GM12878 (cell line): ENCODE measurements around the gene PAM. TPM values are rescaled to one million over a fixed set of nuclear protein-coding genes. Genes with fewer than 3 reads are reported as not detected.

Source experiments
- ATAC-seq: fragments of 200-7000 bp; cut with Tn5 transposase; 3 replicates; pipeline ENCODE4 v1.9.1; 2020; ENCODE audit warnings: mild to moderate bottlenecking, moderate library complexity
- BruUV-seq: library from RNA; stranded (reverse); fragments of 400-500 nt; replicated peaks from 2 replicates; lab custom pipeline; 2021; lab: Mats Ljungman, UMichigan
- CTCF ChIA-PET: fragments of 300-600 bp; sonication (Branson Sonifier 250); formaldehyde crosslinking; extraction: SDS; loops from one replicate; lab custom pipeline; 2021; ENCODE audit warnings: inconsistent platforms; lab: Yijun Ruan, JAX
- POLR2A ChIA-PET: fragments of 350-600 bp; formaldehyde crosslinking; extraction: SDS; loops from one replicate; lab custom pipeline; 2021; ENCODE audit warnings: inconsistent platforms; lab: Charles Lee
- RAD21 ChIA-PET: fragments of 300-600 bp; sonication (Branson Sonifier 250); formaldehyde crosslinking; loops from one replicate; lab custom pipeline; 2023; ENCODE audit warnings: antibody characterized with exemption; ENCODE audit not compliant: unreplicated experiment; lab: Charles Lee
- SMC1A ChIA-PET: fragments of 300-600 bp; sonication (Branson Sonifier 250); formaldehyde crosslinking; loops from one replicate; lab custom pipeline; 2023; ENCODE audit not compliant: unreplicated experiment, uncharacterized antibody; lab: Charles Lee
- DNase-seq: peaks from one replicate; pipeline ENCODE4 v3.0.0-alpha.2; 2011; ENCODE audit warnings: low read depth, low spot score
- FAIRE-seq: peaks from 3 replicates; lab custom pipeline; 2011; peaks lifted over from hg19 to GRCh38; lab: Jason Lieb, UNC
- H2AFZ ChIP-seq: 2 replicates; pipeline ENCODE4 v1.6.0; 2011; ENCODE audit warnings: low read depth, low read length, control low read depth; ENCODE audit not compliant: control insufficient read depth
- H3K27ac ChIP-seq: 2 replicates; pipeline ENCODE4 v1.5.1; 2011; ENCODE audit warnings: control low read depth; ENCODE audit not compliant: control insufficient read depth, insufficient read depth
- H3K27me3 ChIP-seq, 2 experiments: replicated peaks in 1 of 2; 2 replicates each; pipeline versions ENCODE4 v1.6.0 to v1.6.1; 2011; ENCODE audit warnings: low read length in 1 of 2; ENCODE audit not compliant: control insufficient read depth in 2 of 2, insufficient read depth in 2 of 2
- H3K36me3 ChIP-seq, 2 experiments: 2 replicates each; pipeline ENCODE4 v1.5.1; 2011; ENCODE audit warnings: low read length in 1 of 2; ENCODE audit not compliant: control insufficient read depth in 2 of 2, insufficient read depth in 2 of 2
- H3K4me1 ChIP-seq: 2 replicates; pipeline ENCODE4 v1.6.1; 2011; ENCODE audit warnings: mild to moderate bottlenecking, low read length, moderate library complexity, mixed read lengths; ENCODE audit not compliant: control insufficient read depth, insufficient read depth
- H3K4me2 ChIP-seq: 2 replicates; pipeline ENCODE4 v1.6.0; 2011; ENCODE audit warnings: control low read depth; ENCODE audit not compliant: control insufficient read depth, insufficient read depth
- H3K4me3 ChIP-seq: fragments of 200-600 bp; sonication (generic); 2 replicates; pipeline ENCODE4 v1.5.1; 2016
- H3K79me2 ChIP-seq: 2 replicates; pipeline ENCODE4 v1.6.0; 2011; ENCODE audit warnings: low read length; ENCODE audit not compliant: control insufficient read depth, insufficient read depth
- H3K9ac ChIP-seq: 2 replicates; pipeline ENCODE4 v1.8.0; 2011; ENCODE audit warnings: low read length, control low read depth, mixed read lengths; ENCODE audit not compliant: control insufficient read depth, insufficient read depth
- H3K9me3 ChIP-seq: replicated peaks from 3 replicates; pipeline ENCODE4 v1.5.1; 2011; ENCODE audit warnings: mild to moderate bottlenecking, low read length; ENCODE audit not compliant: control insufficient read depth, insufficient read depth
- H4K20me1 ChIP-seq: 2 replicates; pipeline ENCODE4 v1.6.0; 2011; ENCODE audit not compliant: control insufficient read depth, insufficient read depth
- BRCA1 ChIP-seq: IDR thresholded peaks from 2 replicates; pipeline ENCODE4 v1.6.1; 2011; ENCODE audit warnings: low read depth, low read length, improper control_type of control experiment
- CBFB ChIP-seq: IDR thresholded peaks from 2 replicates; pipeline ENCODE4 v1.6.1; 2016; ENCODE audit warnings: antibody characterized with exemption, low read depth
- CBX5 ChIP-seq: sonication (generic); IDR thresholded peaks from 2 replicates; pipeline ENCODE4 v1.6.1; 2016; ENCODE audit warnings: low read depth, moderate library complexity, mild to moderate bottlenecking, inconsistent platforms
- E2F4 ChIP-seq: IDR thresholded peaks from 2 replicates; pipeline ENCODE4 v1.6.1; 2012; ENCODE audit warnings: low read depth, low read length, improper control_type of control experiment
- ELK1 ChIP-seq: IDR thresholded peaks from 2 replicates; pipeline ENCODE4 v1.6.1; 2012; ENCODE audit warnings: low read depth, low read length, improper control_type of control experiment
- HDGF ChIP-seq: fragments of 450-650 bp; IDR thresholded peaks from 2 replicates; pipeline ENCODE4 v1.6.1; 2016; ENCODE audit warnings: antibody characterized with exemption
- PBX3 ChIP-seq: IDR thresholded peaks from 2 replicates; pipeline ENCODE4 v1.6.1; 2011; ENCODE audit warnings: mild to moderate bottlenecking, low read depth, low read length, moderate library complexity; ENCODE audit not compliant: insufficient replicate concordance
- RAD21 ChIP-seq: IDR thresholded peaks from 2 replicates; pipeline ENCODE4 v1.6.1; 2011; ENCODE audit warnings: mild to moderate bottlenecking, low read depth, low read length, moderate library complexity; ENCODE audit not compliant: insufficient read depth
- RBBP5 ChIP-seq: fragments of 200-600 bp; sonication (generic); conservative IDR thresholded peaks from 2 replicates; pipeline ENCODE4 v1.6.1; 2016
- SKIL ChIP-seq: fragments of 450-650 bp; IDR thresholded peaks from 2 replicates; pipeline ENCODE4 v1.6.1; 2017; ENCODE audit warnings: mild to moderate bottlenecking, low read depth, inconsistent platforms; ENCODE audit not compliant: poor library complexity, severe bottlenecking
- SMC3 ChIP-seq: IDR thresholded peaks from 2 replicates; pipeline ENCODE4 v1.6.1; 2011; ENCODE audit warnings: low read length, improper control_type of control experiment, borderline replicate concordance
- SREBF1 ChIP-seq: IDR thresholded peaks from 2 replicates; pipeline ENCODE4 v1.6.1; 2012; ENCODE audit warnings: mild to moderate bottlenecking, low read length
- STAT1 ChIP-seq: fragments of 450-650 bp; conservative IDR thresholded peaks from 2 replicates; pipeline ENCODE4 v1.6.1; 2014; ENCODE audit warnings: antibody characterized with exemption, mild to moderate bottlenecking
- ZNF687 ChIP-seq: fragments of 450-650 bp; IDR thresholded peaks from 2 replicates; pipeline ENCODE4 v1.6.1; 2017; ENCODE audit warnings: mild to moderate bottlenecking, moderate library complexity
- WGBS: methylation state at CpG from one replicate; pipeline ENCODE4 v1.1.6; 2016; ENCODE audit warnings: low lambda C conversion rate; ENCODE audit not compliant: insufficient replicate concordance, insufficient coverage; ENCODE audit errors: missing lambda C conversion rate; 5-methylcytosine and 5-hydroxymethylcytosine counted together
- in situ Hi-C: fragments of 300-500 bp; cut with MboI; formaldehyde crosslinking; loops from 9 replicates; pipeline ENCODE4 v1.14.3; 2018; ENCODE audit warnings: mixed read lengths
- intact Hi-C: fragments of 100-400 bp; cut with micrococcal nuclease; formaldehyde crosslinking; loops from one replicate; pipeline ENCODE4 v1.14.2; 2022; ENCODE audit not compliant: unreplicated experiment
- polyA plus RNA-seq, 11 experiments: library from polyadenylated mRNA; depleted of rRNA in 4 of 11; unstranded in 6 of 11; stranded (reverse) in 5 of 11; fragments of >200 nt; fragmentation: Nextera tagmentation in 4 of 11; fragmentation: Illumina TruSeq in 1 of 11; extraction: Ambion mirVana in 4 of 11; extraction: Trizol in 1 of 11; gene quantifications; 1 replicate in 1 of 11; 2 replicates in 10 of 11; pipeline versions ENCODE4 v1.2.1 to v1.2.3, GENCODE V29; 2011 to 2016; ENCODE audit warnings: inconsistent platforms in 2 of 11, missing spikeins in 2 of 11, low read depth in 1 of 11
- total RNA-seq, 4 experiments: library from RNA; depleted of rRNA in 3 of 4; stranded (reverse); fragments of >200 nt in 3 of 4; fragmentation: Illumina TruSeq in 1 of 4; extraction: Trizol in 1 of 4; gene quantifications; 2 replicates each; pipeline versions ENCODE4 v1.2.1 to v1.2.3, GENCODE V29; 2013 to 2021

PAM gene
- total and polyA plus RNA-seq, 10 of the 15 experiments (the other 5 are each of a cell fraction or from before 2014, with no cell fraction given), result 5.5 to 72.5 (median 15.4) TPM

GRCh38 chr5:102737805-102738469 lies 17.2 kb upstream of the PAM start:
- no peaks in the 10 kb centered on the region for H4K20me1 ChIP-seq
- WGBS, result 38% methylated on average over 6 of the region's 7 CpGs
- H3K79me2 ChIP-seq, result no peaks in the 10 kb centered on the region
- H3K9ac ChIP-seq, result no peak overlapping the region
- no peak for ATAC-seq
- in situ Hi-C loops, result no loop called here
- BruUV-seq, result no TSS peak
- CTCF ChIA-PET, result no interaction called here
- no peak overlapping the region for H3K27ac ChIP-seq
- no peak overlapping the region for H3K4me3 ChIP-seq
- no peak for DNase-seq
- no peaks in the 10 kb centered on the region for H3K4me1 ChIP-seq
- intact Hi-C loops, result no loop called here
- no peak for FAIRE-seq
- SMC1A ChIA-PET, result interaction anchor here (0.6 kb wide), 1 partner anchor 495 kb away, joined by 3 read pairs; no protein-coding TSS in a partner anchor
- no peak overlapping the region for H3K4me2 ChIP-seq
- H2AFZ ChIP-seq, result no peak overlapping the region
- POLR2A ChIA-PET, result no interaction called here
- RAD21 ChIA-PET, result no interaction called here
- no peaks in the 10 kb centered on the region for H3K27me3 ChIP-seq
- H3K9me3 ChIP-seq, result no peaks in the 10 kb centered on the region
- H3K36me3 ChIP-seq, result no peaks in the 10 kb centered on the region
- no peak for TF ChIP-seq SREBF1
- no peak for TF ChIP-seq BRCA1
- TF ChIP-seq STAT1, result no peak
- no peak for TF ChIP-seq ZNF687
- no peak for TF ChIP-seq HDGF
- no peak for TF ChIP-seq PBX3
- no peak for TF ChIP-seq ELK1
- TF ChIP-seq E2F4, result no peak
- TF ChIP-seq RBBP5, result no peak
- TF ChIP-seq SMC3, result no peak
- TF ChIP-seq RAD21, result no peak
- no peak for TF ChIP-seq CBFB
- no peak for TF ChIP-seq SKIL
- no peak for TF ChIP-seq CBX5
